Osteoblast (primary cell): ENCODE data around the gene HDGFL2. TPM values are rescaled to one million over a fixed set of nuclear protein-coding genes. Genes with fewer than 3 reads are reported as not detected.

Experiments
- DNase-seq: peaks from one replicate; pipeline ENCODE4 v3.0.0; 2011; ENCODE audit warnings: low spot score, mixed read lengths; ENCODE audit not compliant: insufficient read length; ENCODE audit errors: missing footprints
- H2AFZ ChIP-seq: 2 replicates; pipeline ENCODE4 v1.6.0; 2011; ENCODE audit warnings: mild to moderate bottlenecking, low read length
- H3K27ac ChIP-seq: 2 replicates; pipeline ENCODE4 v1.5.1; 2011; ENCODE audit warnings: mild to moderate bottlenecking, low read depth, low read length, moderate library complexity
- H3K27me3 ChIP-seq: 2 replicates; pipeline ENCODE4 v1.6.0; 2012; ENCODE audit warnings: mild to moderate bottlenecking, control low read depth, inconsistent platforms, low read length, moderate library complexity; ENCODE audit not compliant: insufficient read depth
- H3K36me3 ChIP-seq: 2 replicates; pipeline ENCODE4 v1.5.1; 2011; ENCODE audit warnings: mild to moderate bottlenecking, low read length, control low read depth, moderate library complexity; ENCODE audit not compliant: insufficient read depth
- H3K4me1 ChIP-seq: 2 replicates; pipeline ENCODE4 v1.5.1; 2011; ENCODE audit warnings: mild to moderate bottlenecking, low read length, control low read depth, moderate library complexity; ENCODE audit not compliant: insufficient read depth
- H3K4me2 ChIP-seq: 2 replicates; pipeline ENCODE4 v1.6.0; 2011; ENCODE audit warnings: mild to moderate bottlenecking, low read length; ENCODE audit not compliant: insufficient read depth
- H3K4me3 ChIP-seq: fragments of 200-600 bp; sonication (generic); 3 replicates; pipeline ENCODE4 v1.5.1; 2012; ENCODE audit warnings: mild to moderate bottlenecking, low read length, inconsistent platforms; ENCODE audit not compliant: insufficient read depth
- H3K79me2 ChIP-seq: 2 replicates; pipeline ENCODE4 v1.6.0; 2012; ENCODE audit warnings: mild to moderate bottlenecking, low read length, control low read depth, inconsistent platforms; ENCODE audit not compliant: insufficient read depth
- H3K9me3 ChIP-seq: 2 replicates; pipeline ENCODE4 v1.5.1; 2011; ENCODE audit warnings: low read depth, low read length, control low read depth
- H4K20me1 ChIP-seq: 2 replicates; pipeline ENCODE4 v1.6.0; 2012; ENCODE audit warnings: mild to moderate bottlenecking, low read length, control low read depth; ENCODE audit not compliant: insufficient read depth
- CTCF ChIP-seq: IDR thresholded peaks from 2 replicates; pipeline ENCODE4 v1.5.1; 2011; ENCODE audit warnings: mild to moderate bottlenecking, low read depth, low read length, moderate library complexity; ENCODE audit errors: extremely low read depth
- total RNA-seq: library from RNA; depleted of rRNA; stranded (reverse); fragments of >200 nt; gene quantifications from 2 replicates; pipeline ENCODE4 v1.2.3, GENCODE V29; 2012

The HDGFL2 gene
- total RNA-seq, 1 donor: 48.5 TPM

- Histone ChIP-seq H3K27me3 (no peaks in the 10 kb centered on the region), H3K4me3 (no peak overlapping the region), H3K9me3 (no peaks in the 10 kb centered on the region), H3K79me2 (peaks cover 5% of the 10 kb centered on the region), H2AFZ (no peak overlapping the region), H4K20me1 (peaks cover 7% of the 10 kb centered on the region), H3K4me1 (no peaks in the 10 kb centered on the region), H3K36me3 (peaks cover 44% of the 10 kb centered on the region), H3K27ac (no peak overlapping the region), H3K4me2 (no peak overlapping the region)
- TF ChIP-seq CTCF: no peak
- DNase-seq: peak; percentile 34
These were observed 15.5 kb downstream of the HDGFL2 start for GRCh38 chr19:4487572-4487971.

GRCh38 chr19:4488496-4488895 is 16.4 kb downstream of the HDGFL2 start:
- peaks cover 4% of the 10 kb centered on the region for H4K20me1 ChIP-seq
- no peak overlapping the region for H3K4me2 ChIP-seq
- no peak overlapping the region for H3K27ac ChIP-seq
- no peaks in the 10 kb centered on the region for H3K4me1 ChIP-seq
- no peak overlapping the region for H3K4me3 ChIP-seq
- H2AFZ ChIP-seq: no peak overlapping the region
- peaks cover 5% of the 10 kb centered on the region for H3K79me2 ChIP-seq
- H3K9me3 ChIP-seq: no peaks in the 10 kb centered on the region
- no peaks in the 10 kb centered on the region for H3K27me3 ChIP-seq
- peak; percentile 79 for DNase-seq
- peaks cover 44% of the 10 kb centered on the region for H3K36me3 ChIP-seq
- TF ChIP-seq CTCF: no peak

- Histone ChIP-seq H2AFZ (no peak overlapping the region), H3K79me2 (peaks cover 2% of the 10 kb centered on the region), H3K4me3 (no peak overlapping the region), H3K27ac (no peak overlapping the region), H3K27me3 (no peaks in the 10 kb centered on the region), H3K9me3 (no peaks in the 10 kb centered on the region), H3K4me1 (no peaks in the 10 kb centered on the region), H3K4me2 (no peak overlapping the region), H3K36me3 (peaks cover 45% of the 10 kb centered on the region), H4K20me1 (peaks cover 4% of the 10 kb centered on the region)
- TF ChIP-seq CTCF: no peak
- peak; percentile 71 for DNase-seq
These were observed 19.3 kb downstream of the HDGFL2 start for GRCh38 chr19:4491446-4491845.

- peaks cover 48% of the 10 kb centered on the region for H3K36me3 ChIP-seq
- TF ChIP-seq CTCF: no peak
These were observed 20.4 kb downstream of the HDGFL2 start for GRCh38 chr19:4492337-4493103.

More at GRCh38 chr19:4492337-4493103, 20.4 kb downstream of the HDGFL2 start:
- no peak overlapping the region for H2AFZ ChIP-seq
- no peak overlapping the region for H3K4me2 ChIP-seq
- DNase-seq: peak; percentile 76
- H3K4me3 ChIP-seq: no peak overlapping the region
- no peaks in the 10 kb centered on the region for H3K4me1 ChIP-seq
- peaks cover 4% of the 10 kb centered on the region for H4K20me1 ChIP-seq
- H3K27ac ChIP-seq: no peak overlapping the region
- H3K9me3 ChIP-seq: no peaks in the 10 kb centered on the region
- no peaks in the 10 kb centered on the region for H3K27me3 ChIP-seq
- no peaks in the 10 kb centered on the region for H3K79me2 ChIP-seq
